ENCODE results near the gene ZNF286A. TPM values are rescaled to one million over a fixed set of nuclear protein-coding genes. Genes with fewer than 3 reads are reported as not detected.

ZNF286A gene
- total RNA-seq, 2 donors from 2014 or later, result 19.4 to 46.9 TPM

GRCh38 chr17:15740570-15741120 is 41.1 kb downstream of the ZNF286A start:
- 96% methylated on average over 6 of the region's 7 CpGs for WGBS
- no peaks in the 10 kb centered on the region for H3K9me3 ChIP-seq
- intact Hi-C loops (cut with DNase I), result no loop called here
- H3K4me3 ChIP-seq, result no peak overlapping the region
- H3K4me1 ChIP-seq (replicated peaks), result no peaks in the 10 kb centered on the region
- TF ChIP-seq CTCF (IDR thresholded peaks at IDR 0.05), result no peak
- no peak for DNase-seq (ENCODE audit: low spot score)
- H3K27me3 ChIP-seq (replicated peaks; ENCODE audit: insufficient read depth), result no peaks in the 10 kb centered on the region
- H3K27ac ChIP-seq, result no peak overlapping the region
- no peaks in the 10 kb centered on the region for H3K36me3 ChIP-seq

- WGBS, result 96% methylated on average over 9 of the region's 9 CpGs
- no peak for DNase-seq (ENCODE audit: low spot score)
- intact Hi-C loops (cut with DNase I), result no loop called here
- no peak for TF ChIP-seq POLR2AphosphoS5 (IDR thresholded peaks at IDR 0.05)
- no peak for TF ChIP-seq CTCF (IDR thresholded peaks at IDR 0.05)
- no peak for TF ChIP-seq POLR2A (IDR thresholded peaks at IDR 0.05)
- Histone ChIP-seq H3K27ac (no peak overlapping the region), H3K36me3 (no peaks in the 10 kb centered on the region), H3K4me3 (no peak overlapping the region), H3K4me1 (replicated peaks) (no peaks in the 10 kb centered on the region), H3K27me3 (replicated peaks; ENCODE audit: insufficient read depth) (no peaks in the 10 kb centered on the region), H3K9me3 (no peaks in the 10 kb centered on the region)
Measured at GRCh38 chr17:15741624-15742023, 42.1 kb downstream of the ZNF286A start.

- no peak for TF ChIP-seq CTCF (IDR thresholded peaks at IDR 0.05)
- TF ChIP-seq POLR2A (IDR thresholded peaks at IDR 0.05), result no peak
- no peak for TF ChIP-seq POLR2AphosphoS5 (IDR thresholded peaks at IDR 0.05)
- H3K4me1 ChIP-seq (replicated peaks), result no peaks in the 10 kb centered on the region
- intact Hi-C loops (cut with DNase I), result no loop called here
- H3K27ac ChIP-seq, result no peak overlapping the region
- no peak for DNase-seq (ENCODE audit: low spot score)
- no peak overlapping the region for H3K4me3 ChIP-seq
- 89% methylated on average over 13 of the region's 15 CpGs for WGBS
- H3K36me3 ChIP-seq, result no peaks in the 10 kb centered on the region
- no peaks in the 10 kb centered on the region for H3K9me3 ChIP-seq
- H3K27me3 ChIP-seq (replicated peaks; ENCODE audit: insufficient read depth), result no peaks in the 10 kb centered on the region
Measured at GRCh38 chr17:15742051-15742795, 42.7 kb downstream of the ZNF286A start.

- H3K27ac ChIP-seq, result no peak overlapping the region
- H3K27me3 ChIP-seq (replicated peaks; ENCODE audit: insufficient read depth), result no peaks in the 10 kb centered on the region
- intact Hi-C loops (cut with DNase I), result no loop called here
- no peak for TF ChIP-seq POLR2AphosphoS5 (IDR thresholded peaks at IDR 0.05)
- no peak for TF ChIP-seq POLR2A (IDR thresholded peaks at IDR 0.05)
- H3K9me3 ChIP-seq, result no peaks in the 10 kb centered on the region
- no peak overlapping the region for H3K4me3 ChIP-seq
- DNase-seq (ENCODE audit: low spot score), result no peak
- H3K4me1 ChIP-seq (replicated peaks), result no peaks in the 10 kb centered on the region
- H3K36me3 ChIP-seq, result no peaks in the 10 kb centered on the region
- WGBS, result 96% methylated on average over 5 of the region's 7 CpGs
Measured at GRCh38 chr17:15742921-15743320, 43.4 kb downstream of the ZNF286A start.

GRCh38 chr17:15744074-15744676 is 44.6 kb downstream of the ZNF286A start:
- no peak overlapping the region for H3K27ac ChIP-seq
- no peaks in the 10 kb centered on the region for H3K36me3 ChIP-seq
- TF ChIP-seq POLR2AphosphoS5 (IDR thresholded peaks at IDR 0.05), result no peak
- WGBS, result 61% methylated on average over 7 of the region's 7 CpGs
- no peak overlapping the region for H3K4me3 ChIP-seq
- no peaks in the 10 kb centered on the region for H3K27me3 ChIP-seq (replicated peaks; ENCODE audit: insufficient read depth)
- no peaks in the 10 kb centered on the region for H3K9me3 ChIP-seq
- DNase-seq (ENCODE audit: low spot score), result no peak
- intact Hi-C loops (cut with DNase I), result no loop called here
- no peaks in the 10 kb centered on the region for H3K4me1 ChIP-seq (replicated peaks)
